Right renal pelvis (tissue), 4 donors: Measurements from ENCODE around the gene MAP3K13. TPM values are rescaled to one million over a fixed set of nuclear protein-coding genes. Genes with fewer than 3 reads are reported as not detected.

Source experiments
- polyA plus RNA-seq, 4 donors: library from polyadenylated mRNA; unstranded; fragments of 120-200 nt; gene quantifications; one replicate each; pipeline ENCODE4 v1.2.1, GENCODE V29; 2013; ENCODE audit not compliant: insufficient read length in 4 of 4

Gene MAP3K13
- polyA plus RNA-seq, 4 donors: 45.6 to 59.5 (median 54.3) TPM

Other genes starting within 250 kb of the MAP3K13 start
- gene C3orf70, start 210.1 kb upstream of the MAP3K13 start, polyA plus RNA-seq: 1 to 10 TPM; 7.2 to 9.4 (median 8.9) TPM
- gene EHHADH, start 109.1 kb upstream of the MAP3K13 start, polyA plus RNA-seq: 10 to 100 TPM; 25.6 to 39.6 (median 28.8) TPM
- 10 to 100 TPM; 28.4 to 31.8 (median 29.4) TPM for gene TMEM41A, start 135.9 kb downstream of the MAP3K13 start, polyA plus RNA-seq
- 1 to 10 TPM; 1.0 to 1.8 (median 1.4) TPM for gene LIPH, start 189.5 kb downstream of the MAP3K13 start, polyA plus RNA-seq
- 10 to 100 TPM; 40.1 to 51.0 (median 48.1) TPM for gene SENP2, start 223.2 kb downstream of the MAP3K13 start, polyA plus RNA-seq